ENCODE results near the gene SUSD3. TPM values are rescaled to one million over a fixed set of nuclear protein-coding genes. Genes with fewer than 3 reads are reported as not detected.

The SUSD3 gene
- total RNA-seq, 1 donor from 2014 or later: 1.3 TPM

DNA sequence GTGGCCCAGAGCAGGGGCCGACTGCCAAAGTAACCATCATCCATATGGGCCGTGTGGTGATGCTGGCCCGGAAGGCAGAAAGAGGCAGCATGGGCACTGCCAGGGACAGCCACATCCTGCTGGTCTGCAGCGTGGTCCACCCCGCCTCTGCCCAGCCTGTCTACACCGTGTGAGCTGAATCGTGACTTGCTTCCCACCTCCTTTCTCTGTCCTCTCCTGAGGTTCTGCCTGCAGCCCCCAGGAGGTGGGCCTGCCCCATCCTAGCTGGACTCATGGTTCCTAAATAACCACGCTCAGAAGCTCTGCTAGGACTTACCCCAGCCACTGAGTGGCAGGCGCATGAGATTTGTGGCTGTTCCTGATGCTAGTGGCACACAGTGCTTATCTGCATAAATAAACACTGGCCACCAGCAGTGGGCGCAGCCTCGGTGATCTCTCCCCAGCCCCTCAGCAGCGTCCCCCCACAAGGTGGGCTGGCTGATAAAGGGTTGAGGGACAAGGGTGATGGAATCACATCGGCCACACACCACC lies 22.6 kb upstream of the SUSD3 start:
- no peak overlapping the region for H3K4me3 ChIP-seq (ENCODE audit: low read depth, low read length)
- DNase-seq (ENCODE audit: low read depth): no peak
- TF ChIP-seq, protein P1, sequence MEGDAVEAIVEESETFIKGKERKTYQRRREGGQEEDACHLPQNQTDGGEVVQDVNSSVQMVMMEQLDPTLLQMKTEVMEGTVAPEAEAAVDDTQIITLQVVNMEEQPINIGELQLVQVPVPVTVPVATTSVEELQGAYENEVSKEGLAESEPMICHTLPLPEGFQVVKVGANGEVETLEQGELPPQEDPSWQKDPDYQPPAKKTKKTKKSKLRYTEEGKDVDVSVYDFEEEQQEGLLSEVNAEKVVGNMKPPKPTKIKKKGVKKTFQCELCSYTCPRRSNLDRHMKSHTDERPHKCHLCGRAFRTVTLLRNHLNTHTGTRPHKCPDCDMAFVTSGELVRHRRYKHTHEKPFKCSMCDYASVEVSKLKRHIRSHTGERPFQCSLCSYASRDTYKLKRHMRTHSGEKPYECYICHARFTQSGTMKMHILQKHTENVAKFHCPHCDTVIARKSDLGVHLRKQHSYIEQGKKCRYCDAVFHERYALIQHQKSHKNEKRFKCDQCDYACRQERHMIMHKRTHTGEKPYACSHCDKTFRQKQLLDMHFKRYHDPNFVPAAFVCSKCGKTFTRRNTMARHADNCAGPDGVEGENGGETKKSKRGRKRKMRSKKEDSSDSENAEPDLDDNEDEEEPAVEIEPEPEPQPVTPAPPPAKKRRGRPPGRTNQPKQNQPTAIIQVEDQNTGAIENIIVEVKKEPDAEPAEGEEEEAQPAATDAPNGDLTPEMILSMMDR (IDR thresholded peaks at IDR 0.05; ENCODE audit: insufficient read depth, low read length, poor library complexity, severe bottlenecking): no peak
- no peaks in the 10 kb centered on the region for H3K36me3 ChIP-seq (ENCODE audit: control insufficient read depth, insufficient read depth, low read length)
- peaks cover 10% of the 10 kb centered on the region for H3K27me3 ChIP-seq (ENCODE audit: control insufficient read depth, insufficient read depth, low read length)

DNA sequence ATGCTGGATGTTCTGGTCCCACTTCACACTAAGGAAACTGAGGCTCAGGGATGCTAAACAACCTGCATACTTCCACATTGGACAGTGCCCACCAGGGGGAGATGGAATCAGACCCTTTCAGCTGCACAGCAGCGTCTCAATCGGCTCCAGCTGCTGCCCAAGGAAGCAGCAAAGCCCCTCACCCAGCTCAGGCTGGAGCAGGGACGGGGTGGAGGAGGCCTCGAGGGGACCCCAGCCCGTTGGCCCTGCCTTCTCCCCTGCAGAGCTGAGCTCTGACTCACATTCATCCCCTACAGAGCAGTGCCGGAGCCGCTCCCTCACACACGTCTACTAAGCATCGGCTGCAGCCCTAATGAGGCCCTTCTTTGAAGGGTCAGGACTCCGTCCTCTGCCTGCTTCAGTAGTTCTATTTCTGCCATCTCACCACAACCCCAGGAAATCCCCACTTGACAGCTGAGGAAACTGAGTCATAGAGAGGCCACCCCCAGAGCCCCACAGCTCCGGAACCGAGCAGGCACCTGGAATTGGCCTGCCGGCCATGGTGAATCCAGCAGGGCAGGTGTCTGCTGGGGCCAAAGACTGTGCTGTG lies 21.5 kb upstream of the SUSD3 start:
- TF ChIP-seq, protein P1 (IDR thresholded peaks at IDR 0.05; ENCODE audit: insufficient read depth, low read length, poor library complexity, severe bottlenecking): no peak
- Histone ChIP-seq H3K36me3 (ENCODE audit: control insufficient read depth, insufficient read depth, low read length) (no peaks in the 10 kb centered on the region), H3K4me3 (ENCODE audit: low read depth, low read length) (no peak overlapping the region), H3K27me3 (ENCODE audit: control insufficient read depth, insufficient read depth, low read length) (peaks cover 10% of the 10 kb centered on the region)
- DNase-seq (ENCODE audit: low read depth): no peak

DNA sequence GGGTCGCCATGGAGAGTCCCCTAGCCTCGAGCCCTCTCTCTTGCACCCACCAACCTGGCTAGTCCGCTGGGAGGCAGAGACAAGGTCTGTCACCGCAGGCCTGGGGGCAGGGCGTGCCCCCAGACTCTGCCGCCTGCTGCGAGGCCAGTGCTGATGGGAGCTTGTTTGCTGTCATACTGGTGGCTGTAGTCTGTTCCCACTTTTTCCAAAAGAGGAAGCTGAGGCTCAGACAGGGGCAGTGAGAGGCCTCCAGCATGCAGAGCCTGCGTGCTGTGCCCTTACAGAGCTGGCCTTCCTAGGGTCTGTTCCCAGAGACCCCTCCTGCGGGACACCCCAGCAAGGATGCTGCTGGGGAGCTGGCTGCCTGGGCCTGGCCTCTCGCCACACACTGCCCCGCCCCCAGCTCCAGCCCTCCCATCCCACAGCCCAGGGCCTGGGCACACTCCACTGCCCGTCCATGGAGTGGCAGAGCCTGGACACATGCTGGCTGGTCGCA lies 21.0 kb upstream of the SUSD3 start:
- H3K27me3 ChIP-seq (ENCODE audit: control insufficient read depth, insufficient read depth, low read length): peaks cover 10% of the 10 kb centered on the region
- H3K36me3 ChIP-seq (ENCODE audit: control insufficient read depth, insufficient read depth, low read length): no peaks in the 10 kb centered on the region
- no peak for DNase-seq (ENCODE audit: low read depth)
- TF ChIP-seq, protein P1 (IDR thresholded peaks at IDR 0.05; ENCODE audit: insufficient read depth, low read length, poor library complexity, severe bottlenecking): no peak
- no peak overlapping the region for H3K4me3 ChIP-seq (ENCODE audit: low read depth, low read length)

DNA sequence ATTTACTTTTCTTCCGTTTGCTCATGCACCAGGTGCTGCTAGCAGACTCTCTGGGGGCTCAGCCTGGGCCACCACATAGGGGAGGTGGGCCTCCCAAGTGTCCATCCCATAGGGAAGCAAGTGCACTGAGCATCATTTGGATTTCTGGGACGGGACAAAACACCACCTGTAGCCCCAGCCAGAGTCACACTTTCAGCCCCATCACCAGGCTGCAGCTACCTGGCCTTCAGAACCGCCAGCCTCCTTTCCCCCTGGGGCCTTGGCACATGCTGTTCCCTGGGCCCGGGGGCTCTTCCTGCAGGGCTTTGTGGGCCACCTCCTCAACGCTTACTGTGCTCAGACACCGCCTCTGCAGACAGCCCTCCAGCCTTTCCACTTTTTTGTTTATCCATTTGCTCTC lies 19.6 kb upstream of the SUSD3 start:
- Histone ChIP-seq H3K27me3 (ENCODE audit: control insufficient read depth, insufficient read depth, low read length) (peaks cover 4% of the 10 kb centered on the region), H3K4me3 (ENCODE audit: low read depth, low read length) (no peak overlapping the region), H3K36me3 (ENCODE audit: control insufficient read depth, insufficient read depth, low read length) (no peaks in the 10 kb centered on the region)
- TF ChIP-seq, protein P1 (IDR thresholded peaks at IDR 0.05; ENCODE audit: insufficient read depth, low read length, poor library complexity, severe bottlenecking): no peak
- DNase-seq (ENCODE audit: low read depth): no peak

DNA sequence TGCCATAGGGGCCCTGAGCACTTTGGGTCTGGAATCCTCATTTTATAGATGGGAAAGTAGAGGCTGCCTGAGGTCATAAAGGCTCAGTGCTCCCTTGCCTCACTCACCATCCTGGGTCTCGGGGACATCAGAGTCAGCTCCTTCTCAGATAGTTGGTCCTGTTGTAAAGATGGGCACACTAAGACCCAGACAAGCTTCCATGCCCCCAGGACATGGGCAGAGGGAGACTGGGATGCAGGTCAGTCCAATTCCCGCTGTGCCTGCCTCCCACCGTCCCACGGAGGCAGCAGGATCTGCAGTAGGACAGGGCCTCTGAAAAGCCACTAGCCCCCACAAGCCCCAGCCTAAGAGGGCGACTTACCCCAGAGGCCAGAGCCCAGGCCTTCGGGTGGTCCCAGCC lies 19.0 kb upstream of the SUSD3 start:
- peaks cover 4% of the 10 kb centered on the region for H3K27me3 ChIP-seq (ENCODE audit: control insufficient read depth, insufficient read depth, low read length)
- H3K4me3 ChIP-seq (ENCODE audit: low read depth, low read length): no peak overlapping the region
- DNase-seq (ENCODE audit: low read depth): no peak
- H3K36me3 ChIP-seq (ENCODE audit: control insufficient read depth, insufficient read depth, low read length): no peaks in the 10 kb centered on the region
- TF ChIP-seq, protein P1 (IDR thresholded peaks at IDR 0.05; ENCODE audit: insufficient read depth, low read length, poor library complexity, severe bottlenecking): no peak

DNA sequence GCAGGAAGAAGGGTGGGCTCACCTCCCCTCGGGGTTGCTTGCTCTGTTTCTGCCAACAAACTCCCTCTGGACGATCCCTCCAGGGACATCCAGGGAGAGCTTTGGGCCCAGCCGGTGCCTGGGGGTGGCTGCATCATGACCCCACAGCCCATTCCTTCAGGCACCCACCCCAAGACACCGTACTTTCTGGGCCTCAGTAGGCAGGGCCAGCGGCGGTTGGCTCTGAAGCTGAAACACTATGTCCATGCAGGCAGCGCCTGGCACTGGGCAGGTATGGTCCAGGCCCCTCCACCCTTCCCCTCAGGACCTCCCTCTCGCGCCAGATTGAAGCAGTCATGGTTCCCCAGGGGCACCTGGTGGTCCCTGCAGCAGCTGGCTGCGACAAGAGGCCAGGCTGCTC lies 18.5 kb upstream of the SUSD3 start:
- Histone ChIP-seq H3K27me3 (ENCODE audit: control insufficient read depth, insufficient read depth, low read length) (peaks cover 4% of the 10 kb centered on the region), H3K4me3 (ENCODE audit: low read depth, low read length) (no peak overlapping the region), H3K36me3 (ENCODE audit: control insufficient read depth, insufficient read depth, low read length) (no peaks in the 10 kb centered on the region)
- DNase-seq (ENCODE audit: low read depth): no peak
- TF ChIP-seq, protein P1 (IDR thresholded peaks at IDR 0.05; ENCODE audit: insufficient read depth, low read length, poor library complexity, severe bottlenecking): no peak
